ENCODE results near the gene GPX7. TPM values are rescaled to one million over a fixed set of nuclear protein-coding genes. Genes with fewer than 3 reads are reported as not detected.
"Not testable (repeated sequence)": the region's sequence is repeated elsewhere in the genome, so short reads cannot be mapped to it uniquely, and the experiment has no call there.

GPX7 gene
- total and polyA plus RNA-seq, 12 donors = 4.2 to 81.5 (median 15.5) TPM

- 88 to 96% (median 92%) methylated on average over 1 of the region's 1 CpG for WGBS, 4 donors
- TF ChIP-seq CTCF (IDR thresholded peaks at IDR 0.05) (no peak), POLR2A (IDR thresholded peaks at IDR 0.05) (no peak)
- intact Hi-C loops (cut with DNase I) = no loop called here
- no peaks in the 10 kb centered on the region for H3K27me3 ChIP-seq
- H3K9me3 ChIP-seq (replicated peaks in 1 of 3) = no peaks in the 10 kb centered on the region
- H3K4me1 ChIP-seq (replicated peaks in 1 of 2) = no peaks in the 10 kb centered on the region
- no peak overlapping the region for H3K27ac ChIP-seq
- no peak for DNase-seq
- no peaks in the 10 kb centered on the region for H3K36me3 ChIP-seq (replicated peaks in 1 of 2)
- no peak overlapping the region for H3K4me3 ChIP-seq
Observed at GRCh38 chr1:52576074-52576473, 26.1 kb upstream of the GPX7 start.

GRCh38 chr1:52578066-52578465 is 24.1 kb upstream of the GPX7 start:
- not testable (repeated sequence) for H3K27ac ChIP-seq

DNA sequence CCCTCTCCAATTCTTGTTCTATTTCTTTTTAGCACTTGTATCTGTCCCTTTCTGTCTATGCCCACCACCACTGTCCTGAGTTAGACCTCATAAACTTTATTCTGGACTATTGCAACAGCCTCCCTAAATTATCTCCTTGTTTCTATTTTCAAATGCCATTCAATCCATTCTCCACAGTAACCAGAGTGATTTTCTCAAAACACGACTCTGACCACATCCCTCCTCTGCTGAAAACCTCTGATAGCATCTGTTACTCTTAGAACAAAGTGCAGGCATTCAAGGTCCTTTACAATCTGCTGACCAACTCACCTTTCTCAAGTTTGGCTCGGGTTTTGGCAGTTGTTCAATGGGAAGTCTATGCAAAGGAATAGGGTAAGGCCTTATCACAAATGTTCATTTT is 22.8 kb upstream of the GPX7 start:
- intact Hi-C loops (cut with DNase I) = no loop called here
- Histone ChIP-seq H3K36me3 (replicated peaks in 1 of 2) (no peaks in the 10 kb centered on the region), H3K9me3 (replicated peaks in 1 of 3) (no peaks in the 10 kb centered on the region), H3K4me1 (replicated peaks in 1 of 2) (no peaks in the 10 kb centered on the region), H3K27ac (no peak overlapping the region), H3K4me3 (no peak overlapping the region), H3K27me3 (no peaks in the 10 kb centered on the region)
- WGBS, 4 donors = 13 to 26% (median 22%) methylated on average over 2 of the region's 2 CpGs
- DNase-seq = no peak
- no peak for TF ChIP-seq CTCF (IDR thresholded peaks at IDR 0.05)
- no peak for TF ChIP-seq POLR2A (IDR thresholded peaks at IDR 0.05)

More at GRCh38 chr1:52578066-52578465, 24.1 kb upstream of the GPX7 start:
- H3K4me3 ChIP-seq; H3K9me3 ChIP-seq (replicated peaks in 1 of 3); H3K36me3 ChIP-seq (replicated peaks in 1 of 2); H3K27me3 ChIP-seq; H3K4me1 ChIP-seq (replicated peaks in 1 of 2); intact Hi-C loops (cut with DNase I): not testable (repeated sequence)
- peak in 1 of 7 donors; percentile 21 for DNase-seq
- 47 to 73% (median 61%) methylated on average over 3 of the region's 3 CpGs for WGBS, 4 donors

DNA sequence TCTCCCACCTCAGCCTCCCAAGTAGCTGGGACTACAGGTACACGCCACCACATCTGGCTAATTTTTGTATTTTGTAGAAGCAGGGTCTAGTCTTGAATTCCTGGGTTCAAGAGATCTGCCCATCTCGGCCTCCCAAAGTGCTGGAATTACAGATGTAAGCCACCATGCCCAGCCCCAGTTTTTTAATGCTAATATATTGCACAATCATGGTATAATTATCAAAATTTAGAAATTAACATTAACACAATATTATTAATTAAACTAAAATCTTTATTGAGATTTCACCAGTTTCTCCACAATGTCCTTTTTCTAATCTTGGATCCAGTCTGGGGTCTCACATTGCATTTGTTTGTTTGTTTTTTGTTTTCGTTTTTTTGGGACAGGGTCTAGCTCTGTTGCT is 21.9 kb upstream of the GPX7 start:
- Histone ChIP-seq H3K36me3 (replicated peaks in 1 of 2) (no peaks in the 10 kb centered on the region), H3K27ac (no peak overlapping the region), H3K4me3 (no peak overlapping the region), H3K4me1 (replicated peaks in 1 of 2) (no peaks in the 10 kb centered on the region), H3K9me3 (replicated peaks in 1 of 3) (no peaks in the 10 kb centered on the region), H3K27me3 (no peaks in the 10 kb centered on the region)
- no peak for DNase-seq
- TF ChIP-seq CTCF (IDR thresholded peaks at IDR 0.05) (no peak), POLR2A (IDR thresholded peaks at IDR 0.05) (no peak)
- intact Hi-C loops (cut with DNase I) = no loop called here
- 85 to 93% (median 87%) methylated on average over 3 of the region's 3 CpGs for WGBS, 4 donors

DNA sequence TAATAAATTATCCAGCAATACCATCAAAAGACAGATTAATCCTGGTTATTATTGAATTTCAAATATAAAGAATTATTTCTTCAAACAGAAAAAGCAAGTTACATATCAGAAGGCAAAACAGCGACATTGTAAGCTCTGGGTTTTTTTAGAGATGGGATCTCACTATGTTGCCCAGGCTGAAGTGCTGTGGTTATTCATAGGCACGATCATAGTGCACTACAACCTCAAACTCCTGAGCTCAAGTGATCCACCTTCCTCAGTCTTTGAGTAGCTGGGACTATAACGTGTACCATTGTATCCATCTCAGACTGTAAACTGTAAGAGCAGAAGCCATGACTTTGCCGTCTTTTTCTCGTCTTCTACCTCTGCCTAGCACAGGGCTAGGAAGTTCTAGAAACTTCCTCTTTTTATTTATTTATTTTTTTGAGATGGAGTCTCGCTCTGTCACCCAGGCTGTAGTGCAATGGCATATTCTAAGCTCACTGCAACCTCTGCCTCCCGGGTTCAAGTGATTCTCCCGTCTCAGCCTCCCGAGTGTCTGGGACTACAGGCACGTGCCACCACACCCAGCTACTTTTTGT is 20.0 kb upstream of the GPX7 start:
- H3K9me3 ChIP-seq (replicated peaks in 1 of 3) = no peaks in the 10 kb centered on the region
- H3K4me3 ChIP-seq = no peak overlapping the region
- H3K36me3 ChIP-seq (replicated peaks in 1 of 2) = no peaks in the 10 kb centered on the region
- no peaks in the 10 kb centered on the region for H3K4me1 ChIP-seq (replicated peaks in 1 of 2)
- H3K27me3 ChIP-seq = no peaks in the 10 kb centered on the region
- H3K27ac ChIP-seq = no peak overlapping the region
- intact Hi-C loops (cut with DNase I) = no loop called here
- TF ChIP-seq CTCF (IDR thresholded peaks at IDR 0.05) = no peak
- no peak for TF ChIP-seq POLR2A (IDR thresholded peaks at IDR 0.05)
- DNase-seq = no peak
- WGBS, 4 donors = 86 to 93% (median 91%) methylated on average over 10 of the region's 10 CpGs
